Ramos (cell line): ENCODE measurements around the gene RNF2.

Experiments
- in situ Hi-C: fragments of 300-500 bp; cut with MboI; formaldehyde crosslinking; loops from one replicate; pipeline ENCODE4 v1.14.3; 2022; ENCODE audit warnings: low sequenced_read_pairs; ENCODE audit not compliant: unreplicated experiment

Gene RNF2

DNA sequence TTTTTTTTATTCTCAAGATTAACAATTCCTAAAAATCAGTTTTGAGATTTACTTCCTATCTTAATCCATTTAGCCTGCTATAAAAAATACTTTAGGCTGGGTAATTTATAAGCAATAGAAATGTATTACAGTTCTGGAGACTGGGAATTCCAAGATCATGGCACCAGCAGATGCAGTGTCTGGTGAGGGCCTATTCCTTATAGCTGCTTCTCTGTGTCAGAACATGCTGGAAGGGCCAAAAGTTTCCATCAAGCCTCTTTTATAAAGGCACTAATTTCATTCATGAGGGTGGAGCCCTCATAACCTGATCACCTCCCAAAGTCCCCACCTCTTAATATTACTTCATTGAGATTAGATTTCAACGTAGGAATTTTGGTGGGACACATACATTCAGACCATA is 41.7 kb downstream of the RNF2 start:
- in situ Hi-C loops: no loop called here

GRCh38 chr1:185087746-185088145 is 42.4 kb downstream of the RNF2 start:
- in situ Hi-C loops: no loop called here

DNA sequence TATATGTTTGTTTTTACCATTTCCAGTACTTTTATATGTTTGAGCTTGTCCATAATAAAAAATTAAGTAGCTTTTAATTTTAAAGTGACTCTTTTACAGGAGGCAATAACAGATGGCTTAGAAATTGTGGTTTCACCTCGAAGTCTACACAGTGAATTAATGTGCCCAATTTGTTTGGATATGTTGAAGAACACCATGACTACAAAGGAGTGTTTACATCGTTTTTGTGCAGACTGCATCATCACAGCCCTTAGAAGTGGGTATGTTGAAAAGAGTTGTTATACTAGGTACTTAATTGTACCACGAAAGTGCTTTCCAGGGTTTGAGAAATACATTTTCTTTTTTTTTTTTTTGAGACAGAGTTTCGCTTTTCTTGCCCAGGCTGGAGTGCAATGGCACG is 46.1 kb downstream of the RNF2 start:
- in situ Hi-C loops: no loop called here

- in situ Hi-C loops: no loop called here
Measured at GRCh38 chr1:185094761-185095160, 49.4 kb downstream of the RNF2 start.

- in situ Hi-C loops: no loop called here
Measured at GRCh38 chr1:185096531-185096930, 51.2 kb downstream of the RNF2 start.

GRCh38 chr1:185104083-185104482 is 58.7 kb downstream of the RNF2 start:
- in situ Hi-C loops: no loop called here

DNA sequence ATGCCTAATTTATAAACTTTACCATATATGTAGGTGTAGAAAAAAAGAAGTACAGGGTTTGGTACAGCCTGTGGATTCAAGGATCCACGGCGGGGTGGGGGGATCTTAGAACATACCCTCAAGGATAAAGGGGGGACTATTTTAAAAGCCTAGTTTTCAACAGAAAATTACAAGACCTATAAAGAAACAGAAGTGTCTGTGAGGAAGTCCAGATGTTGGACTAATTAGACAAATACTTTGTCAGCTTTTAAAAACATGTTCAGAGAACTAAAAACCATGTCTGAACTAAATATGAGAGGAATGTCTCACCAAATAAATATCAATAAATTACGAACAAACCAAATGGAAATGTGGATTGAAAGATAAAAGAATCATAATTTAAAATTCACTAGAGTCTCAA is 59.8 kb downstream of the RNF2 start:
- in situ Hi-C loops: no loop called here

DNA sequence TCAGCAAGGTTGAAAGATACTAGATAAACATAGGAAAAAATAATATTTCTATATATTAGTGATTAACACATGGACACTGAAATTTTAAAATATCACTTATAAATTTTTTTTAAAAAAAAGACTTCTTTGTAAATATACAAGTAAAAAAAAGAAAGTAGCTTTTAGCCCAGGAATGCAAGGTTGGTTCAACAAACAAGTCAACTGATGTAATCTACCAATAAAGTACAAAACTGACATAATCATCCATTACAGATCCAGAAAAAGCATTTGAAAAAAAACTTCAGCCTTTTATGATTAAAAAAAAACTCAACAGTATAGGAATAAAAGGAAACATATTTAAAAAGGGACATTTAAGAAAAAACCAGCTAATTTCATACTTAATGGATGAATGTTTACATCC is 63.0 kb downstream of the RNF2 start:
- in situ Hi-C loops: no loop called here

DNA sequence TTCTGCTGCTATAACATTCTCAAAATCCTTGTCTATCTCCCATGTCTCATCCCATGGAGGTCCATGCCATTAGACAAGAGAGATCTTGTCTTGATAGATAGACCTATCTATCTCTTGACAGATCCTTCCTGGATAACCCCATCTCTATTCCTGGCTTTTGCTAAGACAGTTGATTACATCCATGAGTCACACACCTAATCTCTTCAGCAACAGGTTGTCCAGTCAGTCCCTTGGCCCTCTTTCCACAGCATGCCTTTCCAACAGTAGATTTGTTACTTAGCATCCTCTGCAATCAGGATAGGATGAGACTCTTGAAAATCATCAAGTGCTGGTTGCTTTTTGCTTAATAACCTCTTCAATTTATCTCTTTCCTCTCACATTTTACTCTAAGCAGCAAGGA is 64.8 kb downstream of the RNF2 start:
- in situ Hi-C loops: no loop called here

GRCh38 chr1:185111873-185112272 is 66.5 kb downstream of the RNF2 start:
- in situ Hi-C loops: no loop called here

DNA sequence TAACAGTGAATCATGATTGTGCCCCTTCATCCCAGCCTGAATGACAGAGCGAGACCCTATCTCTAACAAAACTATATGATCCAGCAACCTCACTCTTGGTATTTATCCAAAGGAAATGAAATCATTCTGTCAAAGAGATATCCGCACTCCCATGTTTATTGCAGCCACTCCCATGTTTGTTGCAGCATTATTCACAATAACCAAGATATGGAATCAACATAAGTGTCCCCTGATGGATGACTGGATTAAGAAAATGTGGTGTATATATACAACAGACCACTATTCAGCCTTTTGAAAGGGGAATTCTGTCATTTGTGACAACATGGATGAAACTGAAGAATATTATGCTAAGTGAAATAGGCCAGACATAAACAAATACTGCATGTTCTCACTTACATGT is 67.0 kb downstream of the RNF2 start:
- in situ Hi-C loops: no loop called here

- in situ Hi-C loops: no loop called here
Measured at GRCh38 chr1:185129708-185130107, 84.3 kb downstream of the RNF2 start.

DNA sequence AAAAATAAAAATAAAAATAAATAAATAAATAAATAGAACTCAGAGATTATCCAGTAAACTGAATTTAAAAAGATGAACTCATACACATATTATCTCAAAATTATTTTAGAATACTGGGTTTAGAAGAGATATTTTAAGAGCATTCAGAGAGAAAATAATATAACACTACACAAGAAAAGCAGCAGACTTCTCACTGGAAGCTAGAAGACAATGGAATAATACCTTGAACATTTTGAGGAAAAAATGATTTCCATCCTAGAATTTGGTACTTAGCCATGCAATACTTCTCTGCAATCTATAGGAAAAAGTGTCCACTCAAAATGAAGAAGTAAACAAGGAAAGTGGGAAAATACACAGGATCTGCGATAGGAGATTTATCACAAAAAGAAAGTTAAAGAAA is 87.2 kb downstream of the RNF2 start:
- in situ Hi-C loops: no loop called here

- in situ Hi-C loops: no loop called here
Measured at GRCh38 chr1:185137896-185138545, 92.7 kb downstream of the RNF2 start.

GRCh38 chr1:185139246-185139645 is 93.9 kb downstream of the RNF2 start:
- in situ Hi-C loops: no loop called here

DNA sequence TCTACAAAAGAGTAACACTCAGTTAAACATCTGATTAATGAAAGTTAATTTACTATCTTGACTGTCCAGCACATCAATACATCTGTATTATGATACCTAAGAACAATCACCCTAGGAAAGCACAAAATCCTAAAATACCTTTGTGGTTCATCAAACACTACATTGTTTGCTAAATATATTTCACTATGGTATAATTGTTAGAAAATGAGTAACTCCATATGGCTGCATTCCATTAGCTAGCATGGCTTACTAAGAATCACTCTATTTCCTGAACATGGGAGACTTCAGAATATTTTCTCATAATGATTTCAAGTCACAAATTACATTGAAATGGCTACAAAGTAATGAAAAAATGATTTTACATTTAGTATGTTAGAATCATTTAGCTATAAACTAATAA is 98.9 kb downstream of the RNF2 start:
- in situ Hi-C loops: no loop called here

DNA sequence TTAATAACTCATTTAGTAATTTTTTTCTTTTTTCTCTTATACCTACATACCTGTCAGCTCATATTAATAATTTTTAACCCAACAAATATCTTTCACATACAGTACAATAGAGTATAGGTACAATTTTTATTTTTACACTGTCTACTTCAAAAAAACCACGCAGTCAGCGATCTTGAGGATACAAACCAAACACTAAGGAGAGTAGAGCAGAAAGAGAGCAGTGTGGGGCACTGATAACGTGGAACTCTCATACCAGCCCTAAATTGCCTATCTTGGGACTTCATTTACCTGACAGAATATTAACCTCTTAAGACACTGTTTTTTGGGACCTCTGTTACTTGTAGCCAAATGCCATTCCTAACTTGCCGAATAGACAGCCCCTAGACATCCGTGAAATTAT is 105.9 kb downstream of the RNF2 start:
- in situ Hi-C loops: no loop called here
